ENCODE data around the gene ITPRIP.
A peak's percentile ranks its signal among the peaks of the same experiment; 100 is the strongest.

The ITPRIP gene

GRCh38 chr10:104337985-104338735 lies at the start of gene ITPRIP:
Gene ITPRIP, minus strand, starts transcription at chr10:104338465. Its CDS starts 22,414 bp downstream, at chr10:104316051.
- DNase-seq, result peak; percentile 41

DNA sequence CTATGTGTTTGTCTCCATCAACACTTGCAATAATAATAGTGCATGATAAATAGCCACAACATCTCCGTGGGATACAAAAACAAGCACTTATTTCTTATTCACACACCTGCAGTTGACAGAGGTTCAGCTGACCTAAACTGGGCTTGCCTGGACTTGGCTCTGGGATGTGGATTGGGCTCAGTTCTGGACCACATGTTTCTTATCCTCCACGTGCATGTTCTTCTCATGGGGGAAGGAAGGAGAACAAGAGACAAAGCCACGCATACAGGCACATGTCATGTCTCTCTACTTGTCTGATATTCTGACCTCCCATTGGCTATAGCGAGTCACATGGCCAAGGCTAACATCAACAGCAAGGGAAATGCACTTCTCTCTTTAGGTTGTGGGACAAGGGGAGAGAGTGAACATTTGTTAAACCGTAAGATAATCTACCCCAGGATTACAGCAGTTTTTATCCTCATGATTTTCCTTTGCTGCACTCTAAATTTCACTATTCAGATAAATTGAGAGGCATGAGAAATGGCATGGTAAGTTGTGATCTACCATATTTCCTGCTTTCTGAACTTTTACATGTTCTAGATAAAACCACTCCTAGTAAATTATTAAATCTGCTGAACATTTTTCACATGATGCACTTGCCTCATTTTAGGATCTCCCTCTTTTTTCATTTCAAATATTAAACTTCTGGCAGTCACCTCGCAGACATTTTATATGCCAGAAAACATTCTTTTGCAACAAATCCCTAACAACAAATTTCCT lies 49.0 kb upstream of the ITPRIP start:
- no peak for DNase-seq

- no peak for DNase-seq
Measured at GRCh38 chr10:104380336-104380735, 42.1 kb upstream of the ITPRIP start.

- no peak for DNase-seq
Measured at GRCh38 chr10:104376784-104377300, 38.6 kb upstream of the ITPRIP start.

DNA sequence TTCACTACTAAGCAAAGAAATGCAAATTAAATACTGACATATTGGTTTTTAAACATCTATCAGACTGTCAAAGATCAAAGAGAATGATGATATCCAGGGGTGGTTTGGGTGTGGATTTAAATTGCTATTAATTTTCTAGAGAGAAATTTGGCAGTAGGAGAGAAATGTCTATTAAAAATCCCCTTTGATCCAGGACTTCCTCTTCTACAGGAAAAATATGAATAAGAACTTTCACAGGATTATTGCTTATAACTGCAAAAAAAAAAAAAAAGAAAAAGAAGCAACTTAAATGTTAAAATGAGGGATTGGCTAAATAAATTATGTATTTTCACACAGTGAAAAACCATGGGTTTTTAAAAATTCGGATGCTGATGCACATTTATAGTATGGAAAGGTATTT lies 36.3 kb upstream of the ITPRIP start:
- no peak for DNase-seq

DNA sequence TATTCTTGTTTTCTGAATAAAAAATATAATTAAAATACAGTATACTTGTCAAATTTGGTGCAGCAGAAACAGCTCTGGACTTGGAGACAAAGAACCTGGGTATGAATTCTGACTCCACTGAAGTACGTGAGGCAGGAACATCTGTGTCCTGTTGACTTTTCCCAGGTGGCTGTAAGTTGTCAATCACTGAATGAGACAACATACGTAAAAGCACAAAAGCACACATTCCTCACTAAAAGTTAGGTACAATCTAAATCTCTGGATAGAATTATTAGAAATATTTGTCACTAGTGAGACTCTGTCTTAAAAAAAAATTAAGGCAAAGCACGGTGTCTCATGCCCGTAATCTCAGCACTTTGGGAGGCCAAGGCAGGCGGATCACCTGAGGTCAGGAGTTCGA lies 33.5 kb upstream of the ITPRIP start:
- no peak for DNase-seq

DNA sequence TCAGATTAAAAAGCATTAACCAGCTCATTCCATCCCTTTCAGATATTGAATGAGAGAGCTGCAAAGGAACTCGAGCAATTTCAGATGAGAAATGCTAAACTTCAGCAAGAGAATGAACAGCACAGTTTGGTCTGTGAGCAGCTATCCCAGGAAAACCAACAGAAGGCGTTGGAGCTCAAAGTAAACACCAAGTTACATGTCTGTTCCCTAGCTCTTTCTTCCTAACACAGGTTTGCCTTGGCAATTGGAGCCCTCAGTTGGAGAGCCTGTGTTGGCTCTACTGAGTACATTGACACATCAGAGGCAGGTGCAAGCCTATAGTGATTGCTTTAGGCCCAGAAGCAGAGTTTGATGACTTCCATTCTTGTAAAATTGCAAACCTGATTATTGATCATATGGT lies 30.1 kb upstream of the ITPRIP start:
- no peak for DNase-seq

GRCh38 chr10:104367904-104368303 lies 29.6 kb upstream of the ITPRIP start:
- no peak for DNase-seq

- DNase-seq, result no peak
Measured at GRCh38 chr10:104359811-104360210, 21.5 kb upstream of the ITPRIP start.

GRCh38 chr10:104353325-104354048 lies 15.2 kb upstream of the ITPRIP start, which contains the start of gene CFAP58:
Gene CFAP58, plus strand, starts transcription at chr10:104353833. Its CDS starts 65 bp downstream, at chr10:104353898.
- DNase-seq, result peak; percentile 95

DNA sequence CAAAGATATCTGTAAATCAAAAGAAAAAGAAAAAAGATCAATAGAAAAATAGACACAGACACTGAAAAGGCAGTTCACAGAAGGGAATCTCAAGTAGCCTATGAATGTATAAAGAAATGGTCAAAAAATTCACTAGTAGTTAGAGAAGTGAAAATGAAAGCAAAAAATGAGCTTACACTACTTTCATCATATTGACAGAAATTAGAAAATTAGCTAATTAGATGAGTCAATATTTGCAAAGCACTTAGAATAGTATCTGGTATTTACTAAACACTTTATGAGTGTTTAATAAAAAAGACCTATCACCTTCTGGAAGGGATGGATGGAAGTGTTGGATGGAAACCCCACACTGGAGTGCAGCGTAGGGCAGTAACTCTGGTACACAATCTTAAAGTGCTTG lies 13.7 kb upstream of the ITPRIP start:
- DNase-seq, result no peak

GRCh38 chr10:104351061-104351702 lies 12.9 kb upstream of the ITPRIP start:
- no peak for DNase-seq

GRCh38 chr10:104350127-104350635 lies 11.9 kb upstream of the ITPRIP start:
- DNase-seq, result peak; percentile 74

DNA sequence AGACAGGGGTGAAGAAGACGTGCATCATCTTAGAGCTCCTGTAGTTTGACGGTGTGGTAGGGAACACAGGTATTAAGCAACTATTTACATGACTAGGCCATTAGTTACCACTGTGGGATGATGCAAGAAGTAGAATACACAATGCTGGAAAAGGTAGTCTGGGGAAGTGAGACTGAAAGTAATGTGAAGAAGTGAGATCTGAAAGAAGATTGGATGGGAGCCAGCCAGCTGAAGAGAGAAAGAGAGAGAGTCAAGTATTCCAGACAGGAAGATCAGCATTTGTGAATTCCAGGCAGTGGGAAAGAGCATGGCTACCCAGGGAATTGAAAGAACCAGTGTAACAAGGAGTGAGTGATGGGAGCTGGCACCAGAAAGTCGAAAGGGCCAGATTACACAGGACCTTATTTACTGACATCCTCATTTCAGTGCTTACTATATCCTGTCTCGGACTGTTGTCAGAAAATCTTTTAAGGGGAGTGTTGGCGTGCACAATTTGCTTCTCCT lies 11.4 kb upstream of the ITPRIP start:
- no peak for DNase-seq

GRCh38 chr10:104348601-104349000 lies 10.3 kb upstream of the ITPRIP start:
- DNase-seq, result no peak

DNA sequence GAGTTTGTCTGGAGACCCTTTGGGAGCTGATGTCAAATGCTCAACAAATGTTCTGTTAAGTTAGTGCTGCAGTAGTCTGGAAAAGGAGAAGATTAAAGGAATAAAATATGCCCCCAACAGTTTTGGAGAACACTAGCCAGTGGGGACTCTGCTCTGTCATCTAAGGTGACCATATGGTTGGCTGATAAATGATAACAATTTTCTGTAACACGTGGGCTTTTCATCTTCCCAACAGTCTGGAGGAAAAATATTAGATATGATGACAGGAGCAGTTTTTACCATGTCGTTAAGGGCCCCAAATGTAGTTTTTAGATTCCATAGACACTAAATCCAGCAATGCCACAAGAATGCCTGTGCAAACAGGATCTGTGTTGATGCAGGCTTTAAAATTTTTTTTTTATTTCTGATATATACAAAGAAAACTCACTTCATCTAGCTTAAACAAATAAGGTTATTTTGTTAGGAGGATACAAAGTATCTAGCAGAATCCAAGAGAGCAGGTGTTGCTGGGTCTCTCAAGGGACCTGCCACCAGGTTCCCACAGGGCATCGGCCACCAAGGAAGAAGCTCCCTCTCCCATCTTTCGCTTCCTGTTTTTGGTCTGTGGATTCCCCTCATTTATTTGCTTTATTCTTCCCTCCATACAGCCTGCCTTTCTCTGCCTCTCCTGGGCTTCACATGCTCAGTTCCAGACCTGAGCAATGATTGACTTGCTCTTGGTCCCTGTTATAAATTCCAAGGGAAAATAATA lies 9.2 kb upstream of the ITPRIP start:
- DNase-seq, result no peak

DNA sequence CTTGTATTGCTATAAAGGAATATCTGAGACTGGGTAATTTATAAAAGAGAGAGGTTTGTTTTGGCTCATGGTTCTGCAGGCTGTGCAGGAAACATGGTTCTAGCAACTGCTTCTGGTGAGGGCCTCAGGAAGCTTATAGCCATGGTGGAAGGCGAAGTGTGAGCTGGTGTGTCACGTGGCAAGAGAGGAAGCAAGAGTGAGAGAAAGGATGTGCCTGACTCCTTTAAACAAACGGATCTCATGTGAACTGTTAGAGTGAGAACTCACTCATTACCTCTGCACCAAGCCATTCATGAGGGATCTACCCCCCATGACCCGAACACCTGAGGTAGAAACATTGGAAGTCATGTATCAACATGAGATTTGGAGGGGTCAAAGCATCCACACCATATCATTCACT lies 7.7 kb upstream of the ITPRIP start:
- DNase-seq, result no peak

DNA sequence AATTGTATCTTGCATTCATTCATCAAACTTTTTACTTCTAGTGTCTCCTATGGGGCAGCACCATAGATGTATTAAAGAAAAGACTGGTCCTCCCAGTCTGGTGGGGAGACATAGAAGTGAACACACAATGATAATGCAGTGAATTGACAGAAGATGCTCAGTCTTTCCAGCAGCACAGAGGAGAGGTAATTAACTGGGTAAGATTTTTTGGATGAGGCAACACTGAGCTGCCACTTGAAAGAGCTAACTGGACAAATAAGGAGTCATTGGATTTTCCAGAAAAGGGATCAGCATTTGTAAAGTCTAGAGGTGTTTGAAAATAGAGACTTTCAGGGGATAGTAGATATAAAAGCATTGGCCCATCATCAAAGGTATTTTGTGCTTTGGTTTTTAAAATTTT lies 7.2 kb upstream of the ITPRIP start:
- no peak for DNase-seq

GRCh38 chr10:104344219-104344618 lies 6.0 kb upstream of the ITPRIP start:
- no peak for DNase-seq

DNA sequence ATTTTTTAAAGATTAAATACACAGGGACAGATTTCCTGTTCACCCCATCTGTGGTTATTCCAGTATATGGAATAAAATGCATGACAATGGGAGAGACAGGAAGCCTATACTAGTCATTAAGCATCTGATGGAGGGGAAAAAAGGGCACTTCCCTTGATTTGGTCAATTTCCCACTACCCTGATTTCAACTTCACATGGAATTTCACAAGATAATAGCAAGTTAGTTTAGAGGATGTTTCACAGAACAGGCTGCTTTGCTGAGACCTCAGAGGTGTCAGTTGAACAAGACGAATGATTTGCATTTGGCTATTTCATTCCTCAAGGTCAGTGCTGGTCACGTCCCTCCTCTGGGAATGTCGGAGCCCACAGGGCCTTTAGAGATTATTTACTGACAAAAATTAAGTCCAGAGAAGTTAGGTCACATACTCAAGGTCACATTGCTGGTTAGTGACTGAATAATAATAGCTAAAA lies 4.7 kb upstream of the ITPRIP start:
- no peak for DNase-seq

GRCh38 chr10:104340641-104341040 lies 2.4 kb upstream of the ITPRIP start:
- DNase-seq, result no peak

All from NCI-H1436 (cell line).